Lower lobe of right lung (tissue), 2 donors: Measurements from ENCODE around the gene ABCB11. TPM values are rescaled to one million over a fixed set of nuclear protein-coding genes. Genes with fewer than 3 reads are reported as not detected.

Experiments used
- ATAC-seq, 2 donors: fragments of 200-7000 bp; cut with Tn5 transposase; one replicate each; pipeline ENCODE4 v1.9.1; 2020 to 2022; ENCODE audit warnings: mild to moderate bottlenecking in 2 of 2, moderate library complexity in 2 of 2
- DNase-seq: peaks from one replicate; pipeline ENCODE4 v3.0.0-alpha.2; 2020
- H3K27ac ChIP-seq: fragments of 200-600 bp; one replicate; pipeline ENCODE4 v1.8.0; 2022
- H3K27me3 ChIP-seq: fragments of 200-600 bp; one replicate; pipeline ENCODE4 v1.8.0; 2022; ENCODE audit warnings: low read depth
- H3K36me3 ChIP-seq: fragments of 200-600 bp; one replicate; pipeline ENCODE4 v1.8.0; 2022; ENCODE audit warnings: mild to moderate bottlenecking
- H3K4me1 ChIP-seq: fragments of 200-600 bp; one replicate; pipeline ENCODE4 v1.8.0; 2022
- H3K4me3 ChIP-seq: fragments of 200-600 bp; one replicate; pipeline ENCODE4 v1.8.0; 2022; ENCODE audit warnings: mild to moderate bottlenecking
- H3K9me3 ChIP-seq: fragments of 200-600 bp; one replicate; pipeline ENCODE4 v1.8.0; 2022
- intact Hi-C: fragments of 100-400 bp; cut with DNase I; formaldehyde crosslinking; loops from one replicate; pipeline ENCODE4 v1.11.0; 2022
- total RNA-seq: library from RNA; stranded (reverse); fragmentation: NEBNext Ultra II Directional; extraction: Animal tissue kit (Norgen Biotek cat#: 25700); gene quantifications from one replicate; pipeline ENCODE4 v1.2.1, GENCODE V29; 2021
- TF ChIP-seq, protein P1 (sequence below): fragments of 200-600 bp; IDR thresholded peaks from one replicate; pipeline ENCODE4 v1.8.0; 2022; ENCODE audit warnings: antibody characterized with exemption, mild to moderate bottlenecking
- donor health status: DM: no; HTN: yes; CAD: no; lungs with severe emphysema.

Gene ABCB11
- total RNA-seq, 1 donor from 2014 or later: 0.32 TPM

DNA sequence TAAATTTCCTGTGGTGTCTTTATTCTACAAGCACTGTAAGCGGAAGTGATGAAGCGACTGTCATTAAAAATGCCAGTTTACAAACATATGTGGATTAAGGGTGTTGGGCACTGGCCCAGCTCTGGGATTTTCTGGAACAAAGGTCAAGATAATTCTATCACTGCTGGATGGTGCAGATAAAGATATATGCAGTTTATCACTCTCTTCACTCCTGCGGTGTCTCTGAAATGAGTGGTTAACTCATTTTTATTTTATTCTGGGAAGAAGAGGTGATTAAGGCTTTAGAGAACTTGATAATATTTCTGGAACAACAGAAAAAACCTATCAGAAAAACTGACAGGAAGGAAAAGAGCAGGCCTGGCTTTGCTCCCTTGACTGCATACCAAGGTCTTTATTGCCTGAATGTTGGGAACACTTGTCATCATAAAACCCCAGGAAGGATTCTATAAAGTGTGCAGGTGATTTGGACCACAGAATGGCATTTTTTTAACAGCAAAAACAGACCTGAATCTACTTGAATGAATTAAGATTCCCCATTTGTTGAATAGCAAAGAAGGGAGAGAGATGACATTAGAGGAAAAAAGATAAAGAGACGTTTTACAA, 32.4 kb downstream of the ABCB11 start:
- intact Hi-C loops: no loop called here
- Histone ChIP-seq H3K27me3 (no peaks in the 10 kb centered on the region), H3K4me3 (no peak overlapping the region), H3K9me3 (no peaks in the 10 kb centered on the region), H3K27ac (no peak overlapping the region), H3K36me3 (no peaks in the 10 kb centered on the region), H3K4me1 (no peaks in the 10 kb centered on the region)
- TF ChIP-seq, protein P1, sequence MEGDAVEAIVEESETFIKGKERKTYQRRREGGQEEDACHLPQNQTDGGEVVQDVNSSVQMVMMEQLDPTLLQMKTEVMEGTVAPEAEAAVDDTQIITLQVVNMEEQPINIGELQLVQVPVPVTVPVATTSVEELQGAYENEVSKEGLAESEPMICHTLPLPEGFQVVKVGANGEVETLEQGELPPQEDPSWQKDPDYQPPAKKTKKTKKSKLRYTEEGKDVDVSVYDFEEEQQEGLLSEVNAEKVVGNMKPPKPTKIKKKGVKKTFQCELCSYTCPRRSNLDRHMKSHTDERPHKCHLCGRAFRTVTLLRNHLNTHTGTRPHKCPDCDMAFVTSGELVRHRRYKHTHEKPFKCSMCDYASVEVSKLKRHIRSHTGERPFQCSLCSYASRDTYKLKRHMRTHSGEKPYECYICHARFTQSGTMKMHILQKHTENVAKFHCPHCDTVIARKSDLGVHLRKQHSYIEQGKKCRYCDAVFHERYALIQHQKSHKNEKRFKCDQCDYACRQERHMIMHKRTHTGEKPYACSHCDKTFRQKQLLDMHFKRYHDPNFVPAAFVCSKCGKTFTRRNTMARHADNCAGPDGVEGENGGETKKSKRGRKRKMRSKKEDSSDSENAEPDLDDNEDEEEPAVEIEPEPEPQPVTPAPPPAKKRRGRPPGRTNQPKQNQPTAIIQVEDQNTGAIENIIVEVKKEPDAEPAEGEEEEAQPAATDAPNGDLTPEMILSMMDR: no peak
- DNase-seq (no peak), ATAC-seq (no peak)

DNA sequence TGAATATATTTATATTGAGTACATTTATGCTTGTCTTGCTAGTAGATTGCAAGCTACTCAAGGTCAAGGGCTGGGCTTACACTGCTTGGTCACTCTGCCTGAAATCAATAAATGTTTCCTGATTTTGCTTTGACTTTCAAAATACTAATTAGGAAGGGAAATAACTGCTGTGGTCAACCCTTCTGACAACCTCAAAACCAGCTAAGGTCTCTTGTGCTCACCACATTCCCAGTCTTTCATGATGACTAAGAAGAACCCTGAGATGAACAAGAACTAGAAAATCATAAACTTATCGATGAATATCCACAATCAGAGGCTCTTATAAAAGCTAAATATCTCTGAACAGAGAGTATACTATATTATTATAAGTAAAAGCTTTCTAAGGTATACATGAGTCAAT, 33.3 kb downstream of the ABCB11 start:
- ATAC-seq: no peak
- intact Hi-C loops: no loop called here
- H3K27ac ChIP-seq: no peak overlapping the region

DNA sequence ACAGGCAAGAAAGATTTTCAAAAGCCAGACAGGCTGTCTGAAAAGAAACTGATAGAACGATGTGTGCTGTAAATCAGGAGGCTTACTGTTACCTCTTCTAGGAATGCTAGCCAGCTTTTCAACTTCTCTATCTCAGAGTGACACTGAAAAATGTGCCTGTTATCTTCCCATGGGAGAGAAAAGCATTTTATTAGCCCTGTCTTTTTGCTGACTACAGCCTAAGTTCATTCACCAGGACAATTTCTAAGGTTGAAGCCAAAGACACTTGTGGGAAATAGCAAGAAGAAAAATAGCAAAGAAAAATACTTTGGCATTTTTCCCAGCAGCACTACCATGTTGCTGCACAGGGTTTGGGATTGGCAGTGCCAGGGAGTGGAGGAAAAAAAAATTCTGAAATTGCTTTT, 34.0 kb downstream of the ABCB11 start:
- H3K27ac ChIP-seq: no peak overlapping the region
- no peaks in the 10 kb centered on the region for H3K27me3 ChIP-seq
- no peak for DNase-seq
- H3K4me1 ChIP-seq: peaks cover 9% of the 10 kb centered on the region
- H3K9me3 ChIP-seq: no peaks in the 10 kb centered on the region
- intact Hi-C loops: no loop called here
- no peak overlapping the region for H3K4me3 ChIP-seq
- TF ChIP-seq, protein P1: no peak
- no peak for ATAC-seq
- H3K36me3 ChIP-seq: no peaks in the 10 kb centered on the region

More for the DNA sequence above, 33.3 kb downstream of the ABCB11 start:
- Histone ChIP-seq H3K9me3 (no peaks in the 10 kb centered on the region), H3K27me3 (no peaks in the 10 kb centered on the region), H3K36me3 (no peaks in the 10 kb centered on the region), H3K4me1 (peaks cover 5% of the 10 kb centered on the region), H3K4me3 (no peak overlapping the region)
- TF ChIP-seq, protein P1: no peak
- DNase-seq: no peak

DNA sequence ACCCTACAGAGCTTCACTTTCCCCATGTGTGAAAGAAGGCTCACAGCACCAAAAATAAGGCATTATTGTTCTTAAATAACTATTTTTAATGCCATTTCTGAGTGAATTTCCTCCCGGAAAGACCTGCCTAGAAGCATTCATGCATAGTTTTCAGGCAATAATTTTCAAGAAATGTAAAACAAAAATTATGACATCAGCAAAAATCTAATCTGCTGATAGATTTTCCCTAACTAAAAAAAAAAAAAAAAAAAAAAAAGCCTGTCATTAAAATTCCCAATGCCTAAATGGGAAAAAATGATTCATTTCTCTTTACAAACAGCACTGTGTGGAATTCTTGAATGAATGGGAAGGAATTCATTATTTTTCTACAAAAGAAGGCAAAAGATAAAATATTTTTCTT, 35.4 kb downstream of the ABCB11 start:
- no peak for DNase-seq
- ATAC-seq: no peak
- H3K4me3 ChIP-seq: no peak overlapping the region
- H3K4me1 ChIP-seq: peaks cover 9% of the 10 kb centered on the region
- no peaks in the 10 kb centered on the region for H3K27me3 ChIP-seq
- H3K36me3 ChIP-seq: no peaks in the 10 kb centered on the region
- no peaks in the 10 kb centered on the region for H3K9me3 ChIP-seq
- H3K27ac ChIP-seq: no peak overlapping the region
- TF ChIP-seq, protein P1: no peak
- intact Hi-C loops: no loop called here

DNA sequence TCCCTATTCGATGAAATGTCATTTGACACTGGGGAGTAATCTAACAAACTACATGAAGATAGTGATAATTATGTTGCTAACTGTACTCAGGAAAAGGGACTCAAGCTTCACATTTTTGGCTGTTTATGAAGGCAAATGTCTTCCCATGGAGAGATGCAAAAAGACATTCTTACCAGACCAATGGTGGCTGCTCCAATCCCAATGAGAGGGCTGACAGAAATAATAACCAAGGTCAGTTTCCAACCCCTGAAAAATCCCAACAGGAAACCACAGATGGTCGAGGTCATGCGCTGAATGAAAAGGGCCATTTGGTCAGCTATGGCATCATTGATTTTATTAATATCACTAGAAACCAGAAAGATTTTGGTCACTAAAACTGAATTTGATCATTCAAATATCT, 37.6 kb downstream of the ABCB11 start:
- Histone ChIP-seq H3K36me3 (no peaks in the 10 kb centered on the region), H3K4me1 (peaks cover 9% of the 10 kb centered on the region), H3K27ac (no peak overlapping the region), H3K4me3 (no peak overlapping the region), H3K9me3 (no peaks in the 10 kb centered on the region), H3K27me3 (no peaks in the 10 kb centered on the region)
- TF ChIP-seq, protein P1: no peak
- intact Hi-C loops: no loop called here
- ATAC-seq: no peak
- DNase-seq: no peak
